Hepatocyte (in vitro differentiated cells): Measurements from ENCODE around the gene MET.

Experiments used
- EZH2 ChIP-seq: fragments of 200-600 bp; sonication (generic); IDR thresholded peaks from 2 replicates; pipeline ENCODE4 v1.6.1; 2016; ENCODE audit warnings: antibody characterized with exemption, mild to moderate bottlenecking, borderline replicate concordance
- TF ChIP-seq, protein P1 (sequence below): fragments of 200-600 bp; sonication (generic); IDR thresholded peaks from 2 replicates; pipeline ENCODE4 v1.5.1; 2016; ENCODE audit warnings: antibody characterized with exemption, mild to moderate bottlenecking; ENCODE audit not compliant: poor library complexity

- TF ChIP-seq EZH2: no peak
- TF ChIP-seq, protein P1, sequence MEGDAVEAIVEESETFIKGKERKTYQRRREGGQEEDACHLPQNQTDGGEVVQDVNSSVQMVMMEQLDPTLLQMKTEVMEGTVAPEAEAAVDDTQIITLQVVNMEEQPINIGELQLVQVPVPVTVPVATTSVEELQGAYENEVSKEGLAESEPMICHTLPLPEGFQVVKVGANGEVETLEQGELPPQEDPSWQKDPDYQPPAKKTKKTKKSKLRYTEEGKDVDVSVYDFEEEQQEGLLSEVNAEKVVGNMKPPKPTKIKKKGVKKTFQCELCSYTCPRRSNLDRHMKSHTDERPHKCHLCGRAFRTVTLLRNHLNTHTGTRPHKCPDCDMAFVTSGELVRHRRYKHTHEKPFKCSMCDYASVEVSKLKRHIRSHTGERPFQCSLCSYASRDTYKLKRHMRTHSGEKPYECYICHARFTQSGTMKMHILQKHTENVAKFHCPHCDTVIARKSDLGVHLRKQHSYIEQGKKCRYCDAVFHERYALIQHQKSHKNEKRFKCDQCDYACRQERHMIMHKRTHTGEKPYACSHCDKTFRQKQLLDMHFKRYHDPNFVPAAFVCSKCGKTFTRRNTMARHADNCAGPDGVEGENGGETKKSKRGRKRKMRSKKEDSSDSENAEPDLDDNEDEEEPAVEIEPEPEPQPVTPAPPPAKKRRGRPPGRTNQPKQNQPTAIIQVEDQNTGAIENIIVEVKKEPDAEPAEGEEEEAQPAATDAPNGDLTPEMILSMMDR: no peak
These were observed 132.5 kb downstream of the MET start for GRCh38 chr7:116804471-116804870.
